ENCODE data around the gene RFT1.

DNA sequence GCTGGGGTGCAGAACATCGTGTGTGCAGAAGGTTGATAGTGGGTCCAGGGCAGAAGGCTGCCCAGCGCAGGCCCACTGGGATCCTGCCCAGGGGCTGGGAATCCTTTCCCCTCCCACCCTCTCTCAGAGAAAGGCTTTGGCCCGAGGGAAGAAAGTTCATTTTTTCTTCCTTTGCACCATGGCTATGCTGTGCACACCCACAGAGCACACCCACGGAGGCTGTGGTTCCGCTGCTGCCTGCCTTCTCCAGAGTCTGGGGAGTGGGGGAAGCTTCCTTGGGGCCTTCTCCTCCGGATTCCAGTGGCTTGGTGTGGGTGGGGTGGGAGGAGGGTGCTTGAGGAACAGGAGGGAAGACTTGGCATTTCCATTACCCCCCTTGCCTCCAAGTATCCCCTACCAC is 23.7 kb upstream of the RFT1 start:
- TF ChIP-seq, protein P1, sequence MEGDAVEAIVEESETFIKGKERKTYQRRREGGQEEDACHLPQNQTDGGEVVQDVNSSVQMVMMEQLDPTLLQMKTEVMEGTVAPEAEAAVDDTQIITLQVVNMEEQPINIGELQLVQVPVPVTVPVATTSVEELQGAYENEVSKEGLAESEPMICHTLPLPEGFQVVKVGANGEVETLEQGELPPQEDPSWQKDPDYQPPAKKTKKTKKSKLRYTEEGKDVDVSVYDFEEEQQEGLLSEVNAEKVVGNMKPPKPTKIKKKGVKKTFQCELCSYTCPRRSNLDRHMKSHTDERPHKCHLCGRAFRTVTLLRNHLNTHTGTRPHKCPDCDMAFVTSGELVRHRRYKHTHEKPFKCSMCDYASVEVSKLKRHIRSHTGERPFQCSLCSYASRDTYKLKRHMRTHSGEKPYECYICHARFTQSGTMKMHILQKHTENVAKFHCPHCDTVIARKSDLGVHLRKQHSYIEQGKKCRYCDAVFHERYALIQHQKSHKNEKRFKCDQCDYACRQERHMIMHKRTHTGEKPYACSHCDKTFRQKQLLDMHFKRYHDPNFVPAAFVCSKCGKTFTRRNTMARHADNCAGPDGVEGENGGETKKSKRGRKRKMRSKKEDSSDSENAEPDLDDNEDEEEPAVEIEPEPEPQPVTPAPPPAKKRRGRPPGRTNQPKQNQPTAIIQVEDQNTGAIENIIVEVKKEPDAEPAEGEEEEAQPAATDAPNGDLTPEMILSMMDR (conservative IDR thresholded peaks at IDR 0.05; ENCODE audit: low read depth in 2 of 2): no peak
- no peak for TF ChIP-seq POLR2AphosphoS5 (IDR thresholded peaks at IDR 0.05; ENCODE audit: low read depth)
- no peak for TF ChIP-seq EZH2phosphoT487 (IDR thresholded peaks at IDR 0.05; ENCODE audit: unreplicated experiment)
- TF ChIP-seq EZH2 (IDR thresholded peaks at IDR 0.05; ENCODE audit: low read depth, unreplicated experiment): no peak
- TF ChIP-seq, protein P2, sequence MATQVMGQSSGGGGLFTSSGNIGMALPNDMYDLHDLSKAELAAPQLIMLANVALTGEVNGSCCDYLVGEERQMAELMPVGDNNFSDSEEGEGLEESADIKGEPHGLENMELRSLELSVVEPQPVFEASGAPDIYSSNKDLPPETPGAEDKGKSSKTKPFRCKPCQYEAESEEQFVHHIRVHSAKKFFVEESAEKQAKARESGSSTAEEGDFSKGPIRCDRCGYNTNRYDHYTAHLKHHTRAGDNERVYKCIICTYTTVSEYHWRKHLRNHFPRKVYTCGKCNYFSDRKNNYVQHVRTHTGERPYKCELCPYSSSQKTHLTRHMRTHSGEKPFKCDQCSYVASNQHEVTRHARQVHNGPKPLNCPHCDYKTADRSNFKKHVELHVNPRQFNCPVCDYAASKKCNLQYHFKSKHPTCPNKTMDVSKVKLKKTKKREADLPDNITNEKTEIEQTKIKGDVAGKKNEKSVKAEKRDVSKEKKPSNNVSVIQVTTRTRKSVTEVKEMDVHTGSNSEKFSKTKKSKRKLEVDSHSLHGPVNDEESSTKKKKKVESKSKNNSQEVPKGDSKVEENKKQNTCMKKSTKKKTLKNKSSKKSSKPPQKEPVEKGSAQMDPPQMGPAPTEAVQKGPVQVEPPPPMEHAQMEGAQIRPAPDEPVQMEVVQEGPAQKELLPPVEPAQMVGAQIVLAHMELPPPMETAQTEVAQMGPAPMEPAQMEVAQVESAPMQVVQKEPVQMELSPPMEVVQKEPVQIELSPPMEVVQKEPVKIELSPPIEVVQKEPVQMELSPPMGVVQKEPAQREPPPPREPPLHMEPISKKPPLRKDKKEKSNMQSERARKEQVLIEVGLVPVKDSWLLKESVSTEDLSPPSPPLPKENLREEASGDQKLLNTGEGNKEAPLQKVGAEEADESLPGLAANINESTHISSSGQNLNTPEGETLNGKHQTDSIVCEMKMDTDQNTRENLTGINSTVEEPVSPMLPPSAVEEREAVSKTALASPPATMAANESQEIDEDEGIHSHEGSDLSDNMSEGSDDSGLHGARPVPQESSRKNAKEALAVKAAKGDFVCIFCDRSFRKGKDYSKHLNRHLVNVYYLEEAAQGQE (IDR thresholded peaks at IDR 0.05; ENCODE audit: unreplicated experiment): no peak
- no peak for TF ChIP-seq CREB1 (CRISPR knock-in tag; IDR thresholded peaks at IDR 0.05; ENCODE audit: low read depth)
